HCT116 (cell line): ENCODE measurements around the gene SLC6A11. TPM values are rescaled to one million over a fixed set of nuclear protein-coding genes. Genes with fewer than 3 reads are reported as not detected.

Source experiments
- ATAC-seq: fragments of 200-7000 bp; cut with Tn5 transposase; 2 replicates; pipeline ENCODE4 v1.9.1; 2020; ENCODE audit warnings: mild to moderate bottlenecking, moderate library complexity
- BruUV-seq: library from RNA; stranded (reverse); fragments of 400-500 nt; replicated peaks from 2 replicates; lab custom pipeline; 2021; lab: Mats Ljungman, UMichigan
- CTCF ChIA-PET: fragments of 300-600 bp; sonication (Branson Sonifier 250); formaldehyde crosslinking; loops from one replicate; lab custom pipeline; 2021; ENCODE audit warnings: antibody characterized with exemption; lab: Charles Lee
- POLR2A ChIA-PET: fragments of 300-600, 350-600 bp; sonication (Branson Sonifier 250); formaldehyde crosslinking; loops from one replicate; lab custom pipeline; 2021; ENCODE audit warnings: antibody characterized with exemption; lab: Charles Lee
- RAD21 ChIA-PET, 2 experiments: fragments of 300-600 bp; sonication (Branson Sonifier 250); formaldehyde crosslinking; loops; one replicate each; lab custom pipeline; 2023; ENCODE audit warnings: low total read pairs in 2 of 2; ENCODE audit not compliant: uncharacterized antibody in 2 of 2, unreplicated experiment in 2 of 2, low non-redundant PET in 1 of 2; lab: Charles Lee
- DNase-seq: peaks from one replicate; pipeline ENCODE4 v3.0.0-alpha.2; 2010; ENCODE audit warnings: low read depth, low spot score
- H2AFZ ChIP-seq: fragments of 200-600 bp; shearing (Covaris generic), sonication (generic); 2 replicates; pipeline ENCODE4 v1.6.1; 2017; ENCODE audit warnings: low read depth, mixed run types, mixed read lengths, antibody characterized with exemption, low read length; ENCODE audit not compliant: poor library complexity, severe bottlenecking
- H3K27ac ChIP-seq: 2 replicates; pipeline ENCODE4 v1.5.1; 2012; ENCODE audit warnings: low read depth, low read length
- H3K27me3 ChIP-seq: fragments of 200-600 bp; sonication (generic); 2 replicates; pipeline ENCODE4 v1.6.1; 2016; ENCODE audit warnings: mixed run types, low read length, mixed read lengths; ENCODE audit not compliant: insufficient read depth
- H3K36me3 ChIP-seq, 2 experiments: fragments of 200-500 bp in 1 of 2; fragments of 200-600 bp in 1 of 2; sonication (Bioruptor generic) in 1 of 2; sonication (generic) in 1 of 2; 2 replicates each; pipeline versions ENCODE4 v1.5.1 to v1.6.1; 2014 to 2016; ENCODE audit warnings: low read length in 2 of 2, inconsistent platforms in 1 of 2, mixed read lengths in 1 of 2, mixed run types in 1 of 2; ENCODE audit not compliant: insufficient read depth in 2 of 2, control insufficient read depth in 1 of 2
- H3K4me1 ChIP-seq, 2 experiments: fragments of 200-600 bp in 1 of 2; sonication (generic) in 1 of 2; 2 replicates each; pipeline versions ENCODE4 v1.5.1 to v1.6.1; 2012 to 2017; ENCODE audit warnings: low read length in 2 of 2, inconsistent platforms in 1 of 2, mild to moderate bottlenecking in 1 of 2, mixed read lengths in 1 of 2, mixed run types in 1 of 2, moderate library complexity in 1 of 2; ENCODE audit not compliant: insufficient read depth in 2 of 2, control insufficient read depth in 1 of 2
- H3K4me2 ChIP-seq: fragments of 200-600 bp; sonication (generic); 2 replicates; pipeline ENCODE4 v1.6.1; 2017; ENCODE audit warnings: mixed run types, low read length, mixed read lengths
- H3K4me3 ChIP-seq, 2 experiments: fragments of 200-600 bp in 1 of 2; sonication (generic) in 1 of 2; replicated peaks in 1 of 2; 2 replicates each; pipeline ENCODE4 v1.5.1; 2011 to 2016; ENCODE audit warnings: low read length in 2 of 2, control low read depth in 1 of 2, low read depth in 1 of 2, mild to moderate bottlenecking in 1 of 2, mixed read lengths in 1 of 2, mixed run types in 1 of 2
- H3K79me2 ChIP-seq: fragments of 200-600 bp; sonication (generic); 2 replicates; pipeline ENCODE4 v1.6.1; 2017; ENCODE audit warnings: mild to moderate bottlenecking, mixed run types, low read length, moderate library complexity, mixed read lengths; ENCODE audit not compliant: insufficient read depth
- H3K9ac ChIP-seq: fragments of 200-600 bp; sonication (generic); 2 replicates; pipeline ENCODE4 v1.6.1; 2016; ENCODE audit warnings: low read length, mixed read lengths
- H3K9me2 ChIP-seq: fragments of 200-600 bp; sonication (generic), shearing (Covaris generic); 2 replicates; pipeline ENCODE4 v1.6.1; 2017; ENCODE audit warnings: mixed run types, mild to moderate bottlenecking, moderate library complexity; ENCODE audit not compliant: insufficient read depth
- H3K9me3 ChIP-seq, 2 experiments: fragments of 200-500 bp in 1 of 2; fragments of 200-600 bp in 1 of 2; sonication (Bioruptor generic) in 1 of 2; sonication (generic) in 1 of 2; 2 replicates each; pipeline ENCODE4 v1.6.1; 2014 to 2017; ENCODE audit warnings: low read length in 2 of 2, mixed read lengths in 2 of 2, inconsistent platforms in 1 of 2, low read depth in 1 of 2, mild to moderate bottlenecking in 1 of 2, mixed run types in 1 of 2, moderate library complexity in 1 of 2; ENCODE audit not compliant: control insufficient read depth in 1 of 2, insufficient read depth in 1 of 2
- H4K20me1 ChIP-seq: fragments of 200-600 bp; sonication (generic), shearing (Covaris generic); 2 replicates; pipeline ENCODE4 v1.6.1; 2017; ENCODE audit warnings: mixed run types, mild to moderate bottlenecking, moderate library complexity; ENCODE audit not compliant: insufficient read depth
- ATF3 ChIP-seq: IDR thresholded peaks from 2 replicates; pipeline ENCODE4 v1.6.1; 2012
- CEBPB ChIP-seq: IDR thresholded peaks from 2 replicates; pipeline ENCODE4 v1.6.1; 2012; ENCODE audit warnings: low read depth
- CTCF ChIP-seq, 3 experiments: fragments of 200-600 bp in 1 of 3; sonication (generic) in 1 of 3; IDR thresholded peaks in 2 of 3; conservative IDR thresholded peaks in 1 of 3; 2 replicates each; pipeline ENCODE4 v1.5.1; 2012 to 2017; ENCODE audit warnings: low read depth in 2 of 3, low read length in 2 of 3, antibody characterized with exemption in 1 of 3, borderline replicate concordance in 1 of 3, control low read depth in 1 of 3, mild to moderate bottlenecking in 1 of 3, mixed read lengths in 1 of 3, mixed run types in 1 of 3, moderate library complexity in 1 of 3; ENCODE audit not compliant: insufficient read depth in 1 of 3
- ELF1 ChIP-seq: IDR thresholded peaks from 2 replicates; pipeline ENCODE4 v1.6.1; 2012; ENCODE audit warnings: low read depth, borderline replicate concordance
- EZH2phosphoT487 ChIP-seq: fragments of 200-600 bp; IDR thresholded peaks from 2 replicates; pipeline ENCODE4 v1.6.1; 2018; ENCODE audit warnings: antibody characterized with exemption, borderline replicate concordance
- FOSL1 ChIP-seq: IDR thresholded peaks from 2 replicates; pipeline ENCODE4 v1.6.1; 2012; ENCODE audit warnings: low read depth
- JUND ChIP-seq: IDR thresholded peaks from 2 replicates; pipeline ENCODE4 v1.6.1; 2012
- MAX ChIP-seq: IDR thresholded peaks from 2 replicates; pipeline ENCODE4 v1.6.1; 2012
- POLR2A ChIP-seq: IDR thresholded peaks from 2 replicates; pipeline ENCODE4 v1.7.0; 2011; ENCODE audit warnings: borderline replicate concordance; ENCODE audit not compliant: insufficient read depth, insufficient read length; ENCODE audit errors: extremely low read depth
- POLR2AphosphoS5 ChIP-seq: IDR thresholded peaks from 2 replicates; pipeline ENCODE4 v1.6.1; 2011; ENCODE audit warnings: mild to moderate bottlenecking, low read depth, low read length, moderate library complexity
- RAD21 ChIP-seq: IDR thresholded peaks from 2 replicates; pipeline ENCODE4 v1.6.1; 2012; ENCODE audit warnings: low read depth, mild to moderate bottlenecking
- REST ChIP-seq: IDR thresholded peaks from 2 replicates; pipeline ENCODE4 v1.6.1; 2012; ENCODE audit warnings: low read depth
- SIN3A ChIP-seq: IDR thresholded peaks from 2 replicates; pipeline ENCODE4 v1.6.1; 2012; ENCODE audit warnings: low read depth
- SP1 ChIP-seq: IDR thresholded peaks from 2 replicates; pipeline ENCODE4 v1.6.1; 2012; ENCODE audit warnings: low read depth
- SRF ChIP-seq: IDR thresholded peaks from 2 replicates; pipeline ENCODE4 v1.6.1; 2012; ENCODE audit warnings: low read depth
- YY1 ChIP-seq: IDR thresholded peaks from 2 replicates; pipeline ENCODE4 v1.6.1; 2011; ENCODE audit warnings: low read length, low read depth, moderate library complexity, mild to moderate bottlenecking; ENCODE audit not compliant: insufficient replicate concordance; ENCODE audit errors: extremely low read depth
- ZFX ChIP-seq: fragments of 450-650 bp; IDR thresholded peaks from 2 replicates; pipeline ENCODE4 v1.6.1; 2017
- ZNF274 ChIP-seq: fragments of 200-500 bp; sonication (Bioruptor generic); IDR thresholded peaks from 2 replicates; pipeline ENCODE4 v1.6.1; 2014; ENCODE audit warnings: mild to moderate bottlenecking, low read depth, low read length, inconsistent platforms
- intact Hi-C: fragments of 100-400 bp; cut with micrococcal nuclease; formaldehyde crosslinking; loops from 2 replicates; pipeline ENCODE4 v1.10.0; 2022
- total RNA-seq: library from RNA; stranded (reverse); gene quantifications from one replicate; pipeline ENCODE4 v1.2.1, GENCODE V29; 2021; ENCODE audit not compliant: unreplicated experiment

SLC6A11 gene
- total RNA-seq, 1 experiment from 2014 or later, result not detected

GRCh38 chr3:10928961-10929471, 113.0 kb downstream of the SLC6A11 start:
- Histone ChIP-seq H4K20me1 (no peaks in the 10 kb centered on the region), H3K9ac (no peak overlapping the region), H2AFZ (no peak overlapping the region), H3K79me2 (no peaks in the 10 kb centered on the region), H3K9me2 (no peaks in the 10 kb centered on the region), H3K27ac (no peak overlapping the region), H3K4me3 (no peak overlapping the region), H3K9me3 (no peaks in the 10 kb centered on the region), H3K4me2 (no peak overlapping the region), H3K27me3 (peaks cover 8% of the 10 kb centered on the region; the same call in 1 of the 2 replicates), H3K36me3 (no peaks in the 10 kb centered on the region), H3K4me1 (peaks cover 0 to 5% of the 10 kb centered on the region in 2 experiments; a peak in 1 of 4 replicates)
- intact Hi-C loops, result no loop called here
- CTCF ChIA-PET, result interaction anchor here (1.4 kb wide), 1 partner anchor 131 kb away, joined by 3 read pairs; no protein-coding TSS in a partner anchor
- no peak for TF ChIP-seq RAD21
- no peak for TF ChIP-seq ATF3
- TF ChIP-seq ELF1, result no peak
- no peak for TF ChIP-seq REST
- no peak for TF ChIP-seq CTCF (IDR thresholded peaks at IDR 0.05 in 2 of 3, conservative IDR thresholded peaks at IDR 0.05 in 1 of 3; ENCODE audit: borderline replicate concordance in 1 of 3, insufficient read depth in 1 of 3, low read depth in 2 of 3, low read length in 2 of 3)
- no peak for TF ChIP-seq ZFX
- TF ChIP-seq SP1, result no peak
- no peak for TF ChIP-seq MAX
- TF ChIP-seq POLR2AphosphoS5, result no peak
- TF ChIP-seq JUND, result no peak
- TF ChIP-seq ZNF274, result no peak
- no peak for TF ChIP-seq SRF
- no peak for TF ChIP-seq EZH2phosphoT487
- no peak for TF ChIP-seq FOSL1
- TF ChIP-seq POLR2A, result no peak
- TF ChIP-seq SIN3A, result no peak
- no peak for TF ChIP-seq CEBPB
- TF ChIP-seq YY1, result no peak
- RAD21 ChIA-PET, result no interaction called here
- ATAC-seq (no peak), DNase-seq (no peak)
- BruUV-seq, result no TSS peak
- POLR2A ChIA-PET, result no interaction called here
